ENCODE data around the gene BDP1. TPM values are rescaled to one million over a fixed set of nuclear protein-coding genes. Genes with fewer than 3 reads are reported as not detected.

The BDP1 gene
- total and polyA plus RNA-seq, 2 of the 4 experiments (the other 2 are of a cell fraction) = 5.8 to 14.0 TPM

DNA sequence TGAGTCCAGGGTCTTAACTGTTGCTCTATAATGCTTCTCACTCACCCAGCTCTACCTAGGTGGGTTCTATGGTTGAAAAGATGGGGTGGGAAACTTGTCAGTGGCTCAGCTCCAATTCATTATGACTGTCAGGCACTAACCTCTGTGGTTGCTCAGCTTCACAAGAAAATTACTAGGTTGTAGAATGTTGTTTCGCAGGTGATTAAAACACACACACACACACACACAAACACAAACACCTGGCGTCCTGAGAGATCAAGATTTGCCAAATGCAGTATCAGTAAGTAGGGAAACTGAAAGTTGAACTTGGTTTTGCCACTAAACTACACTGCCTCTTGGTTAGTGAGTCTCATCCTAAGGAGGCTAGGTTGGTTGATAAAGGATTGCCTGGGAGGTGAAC lies 134.5 kb downstream of the BDP1 start:
- no CpG with 5 or more reads among the region's 2 CpGs for WGBS, 2 experiments (ENCODE audit: extremely low coverage in 2 of 2, insufficient read length in 1 of 2)
- H2BK120ac ChIP-seq (ENCODE audit: low read depth, low read length) = no peak overlapping the region

More for the DNA sequence above, 134.5 kb downstream of the BDP1 start:
- Histone ChIP-seq H4K91ac (ENCODE audit: insufficient read depth, low read depth, low read length) (no peak overlapping the region), H3K4me1 (ENCODE audit: control insufficient read depth, insufficient read depth, low read length) (peaks cover 2% of the 10 kb centered on the region; the same call in 1 of the 2 replicates), H4K8ac (ENCODE audit: low read depth in 2 of 2, low read length in 2 of 2) (no peak overlapping the region), H3K23ac (ENCODE audit: low read depth, low read length) (no peak overlapping the region), H4K20me1 (ENCODE audit: insufficient read depth, low read length) (no peaks in the 10 kb centered on the region), H2AK9ac (replicated peaks; ENCODE audit: low read depth, low read length, poor library complexity) (no peak overlapping the region), H3K36me3 (ENCODE audit: control insufficient read depth, insufficient read depth, low read length) (peaks cover 2% of the 10 kb centered on the region; the same call in 1 of the 2 replicates), H2AK5ac (ENCODE audit: low read depth, low read length) (no peak overlapping the region), H3K14ac (replicated peaks; ENCODE audit: low read depth, low read length) (no peak overlapping the region), H3K27ac (ENCODE audit: insufficient read depth, low read length) (no peak overlapping the region), H2BK5ac (ENCODE audit: low read depth, low read length, poor library complexity, severe bottlenecking) (no peak overlapping the region), H3K9ac (ENCODE audit: low read depth, low read length) (no peak overlapping the region), H2BK20ac (ENCODE audit: low read depth, low read length) (no peak overlapping the region), H3K4ac (ENCODE audit: low read depth, low read length) (no peak overlapping the region), H3K9me3 (ENCODE audit: control insufficient read depth, insufficient read depth, low read length) (no peaks in the 10 kb centered on the region), H3K4me3 (ENCODE audit: insufficient read depth, low read depth, low read length) (no peak overlapping the region), H3K18ac (ENCODE audit: low read depth, low read length) (no peak overlapping the region), H4K5ac (ENCODE audit: low read depth, low read length) (no peak overlapping the region), H3K27me3 (ENCODE audit: control insufficient read depth, insufficient read depth, low read length) (no peaks in the 10 kb centered on the region), H2AFZ (replicated peaks; ENCODE audit: low read length, poor library complexity) (no peak overlapping the region), H2BK15ac (ENCODE audit: low read depth, low read length) (no peak overlapping the region), H3K4me2 (ENCODE audit: low read depth, low read length) (no peak overlapping the region), H3K56ac (ENCODE audit: extremely low read depth, insufficient read depth, low read length) (no peak overlapping the region), H3K79me1 (ENCODE audit: low read depth in 1 of 2, low read length in 2 of 2) (peaks cover 11 to 16% of the 10 kb centered on the region in 2 experiments; a peak in 3 of 4 replicates), H3K9me1 (ENCODE audit: insufficient read depth, low read length) (no peaks in the 10 kb centered on the region)
- DNase-seq (no peak), ATAC-seq (ENCODE audit: low read depth) (no peak)
- dilution Hi-C loops (cut with HindIII; ENCODE audit: low sequenced_read_pairs, unreplicated experiment) (no loop called here), intact Hi-C loops (cut with micrococcal nuclease) (loop anchor here (5.0 kb wide), 1 partner anchor 717 kb away; no protein-coding TSS in a partner anchor), in situ Hi-C loops (cut with MboI; ENCODE audit: low sequenced_read_pairs) (loop anchor here (25.0 kb wide), 1 partner anchor 722 kb away; the partner anchor contains the start of genes MRPS27 and PTCD2)
- CTCF ChIA-PET = no interaction called here
- TF ChIP-seq SMC3 (IDR thresholded peaks at IDR 0.05; ENCODE audit: low read depth, low read length) (no peak), CHD1 (IDR thresholded peaks at IDR 0.05; ENCODE audit: low read depth, low read length) (no peak), RCOR1 (IDR thresholded peaks at IDR 0.05; ENCODE audit: insufficient replicate concordance, low read length) (no peak), RFX5 (IDR thresholded peaks at IDR 0.05; ENCODE audit: low read depth, low read length) (no peak), RAD21 (IDR thresholded peaks at IDR 0.05; ENCODE audit: low read length) (no peak), BHLHE40 (IDR thresholded peaks at IDR 0.05; ENCODE audit: low read depth, low read length) (no peak), MAZ (IDR thresholded peaks at IDR 0.05; ENCODE audit: borderline replicate concordance, low read depth, low read length) (no peak), MAFK (IDR thresholded peaks at IDR 0.05; ENCODE audit: low read depth, low read length) (no peak), POLR2A (IDR thresholded peaks at IDR 0.05; ENCODE audit: low read depth, low read length) (no peak), MXI1 (IDR thresholded peaks at IDR 0.05; ENCODE audit: borderline replicate concordance, low read depth, low read length) (no peak), NFE2L2 (IDR thresholded peaks at IDR 0.05; ENCODE audit: low read depth, low read length) (no peak)
- TF ChIP-seq, protein P1, sequence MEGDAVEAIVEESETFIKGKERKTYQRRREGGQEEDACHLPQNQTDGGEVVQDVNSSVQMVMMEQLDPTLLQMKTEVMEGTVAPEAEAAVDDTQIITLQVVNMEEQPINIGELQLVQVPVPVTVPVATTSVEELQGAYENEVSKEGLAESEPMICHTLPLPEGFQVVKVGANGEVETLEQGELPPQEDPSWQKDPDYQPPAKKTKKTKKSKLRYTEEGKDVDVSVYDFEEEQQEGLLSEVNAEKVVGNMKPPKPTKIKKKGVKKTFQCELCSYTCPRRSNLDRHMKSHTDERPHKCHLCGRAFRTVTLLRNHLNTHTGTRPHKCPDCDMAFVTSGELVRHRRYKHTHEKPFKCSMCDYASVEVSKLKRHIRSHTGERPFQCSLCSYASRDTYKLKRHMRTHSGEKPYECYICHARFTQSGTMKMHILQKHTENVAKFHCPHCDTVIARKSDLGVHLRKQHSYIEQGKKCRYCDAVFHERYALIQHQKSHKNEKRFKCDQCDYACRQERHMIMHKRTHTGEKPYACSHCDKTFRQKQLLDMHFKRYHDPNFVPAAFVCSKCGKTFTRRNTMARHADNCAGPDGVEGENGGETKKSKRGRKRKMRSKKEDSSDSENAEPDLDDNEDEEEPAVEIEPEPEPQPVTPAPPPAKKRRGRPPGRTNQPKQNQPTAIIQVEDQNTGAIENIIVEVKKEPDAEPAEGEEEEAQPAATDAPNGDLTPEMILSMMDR (conservative IDR thresholded peaks at IDR 0.05; ENCODE audit: low read depth, low read length) = no peak
- TF ChIP-seq, protein P2, sequence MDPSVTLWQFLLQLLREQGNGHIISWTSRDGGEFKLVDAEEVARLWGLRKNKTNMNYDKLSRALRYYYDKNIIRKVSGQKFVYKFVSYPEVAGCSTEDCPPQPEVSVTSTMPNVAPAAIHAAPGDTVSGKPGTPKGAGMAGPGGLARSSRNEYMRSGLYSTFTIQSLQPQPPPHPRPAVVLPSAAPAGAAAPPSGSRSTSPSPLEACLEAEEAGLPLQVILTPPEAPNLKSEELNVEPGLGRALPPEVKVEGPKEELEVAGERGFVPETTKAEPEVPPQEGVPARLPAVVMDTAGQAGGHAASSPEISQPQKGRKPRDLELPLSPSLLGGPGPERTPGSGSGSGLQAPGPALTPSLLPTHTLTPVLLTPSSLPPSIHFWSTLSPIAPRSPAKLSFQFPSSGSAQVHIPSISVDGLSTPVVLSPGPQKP (IDR thresholded peaks at IDR 0.05; ENCODE audit: borderline replicate concordance, low read depth, low read length) = no peak
- TF ChIP-seq, protein P3, sequence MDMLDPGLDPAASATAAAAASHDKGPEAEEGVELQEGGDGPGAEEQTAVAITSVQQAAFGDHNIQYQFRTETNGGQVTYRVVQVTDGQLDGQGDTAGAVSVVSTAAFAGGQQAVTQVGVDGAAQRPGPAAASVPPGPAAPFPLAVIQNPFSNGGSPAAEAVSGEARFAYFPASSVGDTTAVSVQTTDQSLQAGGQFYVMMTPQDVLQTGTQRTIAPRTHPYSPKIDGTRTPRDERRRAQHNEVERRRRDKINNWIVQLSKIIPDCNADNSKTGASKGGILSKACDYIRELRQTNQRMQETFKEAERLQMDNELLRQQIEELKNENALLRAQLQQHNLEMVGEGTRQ (IDR thresholded peaks at IDR 0.05; ENCODE audit: low read depth, low read length) = no peak
- BruUV-seq (replicated peaks) = no TSS peak
- POLR2A ChIA-PET (ENCODE audit: unreplicated experiment) = no interaction called here

All from IMR-90 (cell line).